Rectal smooth muscle tissue (tissue), 1 donor: Measurements from ENCODE around the gene TNNI3.
"Not testable (repeated sequence)": the region's sequence is repeated elsewhere in the genome, so short reads cannot be mapped to it uniquely, and the experiment has no call there.

Experiments used
- H3K27ac ChIP-seq: one replicate; pipeline ENCODE4 v1.7.0; 2013; ENCODE audit warnings: low read depth, low read length, inconsistent platforms
- H3K27me3 ChIP-seq: one replicate; pipeline ENCODE4 v1.7.0; 2013; ENCODE audit warnings: low read length; ENCODE audit not compliant: control insufficient read depth, insufficient read depth
- H3K36me3 ChIP-seq: one replicate; pipeline ENCODE4 v1.7.0; 2013; ENCODE audit warnings: low read length; ENCODE audit not compliant: control insufficient read depth, insufficient read depth
- H3K4me1 ChIP-seq: one replicate; pipeline ENCODE4 v1.7.0; 2013; ENCODE audit warnings: low read length; ENCODE audit not compliant: control insufficient read depth, insufficient read depth
- H3K4me3 ChIP-seq: one replicate; pipeline ENCODE4 v1.7.0; 2013; ENCODE audit warnings: low read length
- H3K9ac ChIP-seq: one replicate; pipeline ENCODE4 v1.7.0; 2013; ENCODE audit warnings: low read length

TNNI3 gene

GRCh38 chr19:55166530-55167268 is 9.2 kb upstream of the TNNI3 start, which contains the start of gene DNAAF3:
DNAAF3 (minus strand) TSS chr19:55166613; CDS start chr19:55166413, 200 bp downstream.
- peak within 1 kb of the TSS; percentile 49 for H3K4me3 ChIP-seq
- H3K36me3 ChIP-seq = no peaks in the 10 kb centered on the region
- no peak within 1 kb of the TSS for H3K27ac ChIP-seq
- H3K27me3 ChIP-seq = peaks cover 23% of the 10 kb centered on the region
- H3K4me1 ChIP-seq = no peaks in the 10 kb centered on the region
- no peak within 1 kb of the TSS for H3K9ac ChIP-seq

GRCh38 chr19:55165952-55166529 is 8.5 kb upstream of the TNNI3 start:
- Histone ChIP-seq H3K36me3 (no peaks in the 10 kb centered on the region), H3K4me1 (no peaks in the 10 kb centered on the region), H3K27ac (no peak overlapping the region), H3K27me3 (peaks cover 21% of the 10 kb centered on the region), H3K4me3 (peak overlapping the region; percentile 49), H3K9ac (no peak overlapping the region)

- H3K27me3 ChIP-seq = peaks cover 20% of the 10 kb centered on the region
Measured at GRCh38 chr19:55161571-55162322, 4.2 kb upstream of the TNNI3 start.

GRCh38 chr19:55160986-55161365 is 3.4 kb upstream of the TNNI3 start:
- no peak overlapping the region for H3K9ac ChIP-seq
- H3K4me3 ChIP-seq = no peak overlapping the region
- H3K27ac ChIP-seq = no peak overlapping the region
- H3K27me3 ChIP-seq = peaks cover 20% of the 10 kb centered on the region
- H3K4me1 ChIP-seq = no peaks in the 10 kb centered on the region
- H3K36me3 ChIP-seq = no peaks in the 10 kb centered on the region

More at GRCh38 chr19:55161571-55162322, 4.2 kb upstream of the TNNI3 start:
- no peaks in the 10 kb centered on the region for H3K36me3 ChIP-seq
- H3K27ac ChIP-seq = no peak overlapping the region
- no peak overlapping the region for H3K9ac ChIP-seq
- no peaks in the 10 kb centered on the region for H3K4me1 ChIP-seq
- no peak overlapping the region for H3K4me3 ChIP-seq

GRCh38 chr19:55160128-55160985 is 2.8 kb upstream of the TNNI3 start:
- H3K27me3 ChIP-seq = peaks cover 14% of the 10 kb centered on the region
- no peaks in the 10 kb centered on the region for H3K36me3 ChIP-seq
- H3K9ac ChIP-seq = no peak overlapping the region
- no peak overlapping the region for H3K27ac ChIP-seq
- H3K4me3 ChIP-seq = no peak overlapping the region
- no peaks in the 10 kb centered on the region for H3K4me1 ChIP-seq

GRCh38 chr19:55158848-55159749 is 1.6 kb upstream of the TNNI3 start:
- no peak overlapping the region for H3K27ac ChIP-seq
- H3K4me1 ChIP-seq = no peaks in the 10 kb centered on the region
- peaks cover 16% of the 10 kb centered on the region for H3K27me3 ChIP-seq
- no peak overlapping the region for H3K4me3 ChIP-seq
- no peak overlapping the region for H3K9ac ChIP-seq
- no peaks in the 10 kb centered on the region for H3K36me3 ChIP-seq

- Histone ChIP-seq H3K27me3 (peaks cover 16% of the 10 kb centered on the region), H3K4me1 (no peaks in the 10 kb centered on the region), H3K9ac (no peak overlapping the region)
Measured at GRCh38 chr19:55158423-55158822, 891 bp upstream of the TNNI3 start.

GRCh38 chr19:55156202-55157063 is 1.1 kb downstream of the TNNI3 start:
- no peaks in the 10 kb centered on the region for H3K4me1 ChIP-seq
- no peak overlapping the region for H3K9ac ChIP-seq
- H3K27me3 ChIP-seq = peaks cover 11% of the 10 kb centered on the region
- H3K27ac ChIP-seq = no peak overlapping the region
- no peaks in the 10 kb centered on the region for H3K36me3 ChIP-seq
- H3K4me3 ChIP-seq = peak overlapping the region; percentile 41

More at GRCh38 chr19:55158423-55158822, 891 bp upstream of the TNNI3 start:
- Histone ChIP-seq H3K4me3 (no peak overlapping the region), H3K36me3 (no peaks in the 10 kb centered on the region), H3K27ac (no peak overlapping the region)

GRCh38 chr19:55155784-55156183 is 1.7 kb downstream of the TNNI3 start:
- H3K4me3 ChIP-seq = peak overlapping the region; percentile 41
- not testable (repeated sequence) for H3K9ac ChIP-seq, H3K36me3 ChIP-seq, H3K4me1 ChIP-seq, H3K27ac ChIP-seq
- H3K27me3 ChIP-seq = peaks cover 11% of the 10 kb centered on the region

GRCh38 chr19:55153652-55154264 is 3.8 kb downstream of the TNNI3 start:
- Histone ChIP-seq H3K4me1 (no peaks in the 10 kb centered on the region), H3K4me3 (no peak overlapping the region), H3K9ac (no peak overlapping the region), H3K27me3 (peaks cover 11% of the 10 kb centered on the region), H3K36me3 (no peaks in the 10 kb centered on the region), H3K27ac (no peak overlapping the region)
